Suprapubic skin (tissue), 4 donors: ENCODE measurements around the gene SLC50A1. TPM values are rescaled to one million over a fixed set of nuclear protein-coding genes. Genes with fewer than 3 reads are reported as not detected.

Experiments
- DNase-seq, 2 donors: peaks; one replicate each; pipeline ENCODE4 v3.0.0-alpha.2; 2019; ENCODE audit warnings: low spot score in 2 of 2
- H3K27ac ChIP-seq: fragments of 200-600 bp; sonication (generic); one replicate; pipeline ENCODE4 v1.5.1; 2019
- H3K27me3 ChIP-seq: fragments of 200-600 bp; sonication (generic); one replicate; pipeline ENCODE4 v1.5.1; 2019
- H3K36me3 ChIP-seq: fragments of 200-600 bp; sonication (generic); one replicate; pipeline ENCODE4 v1.5.1; 2019
- H3K4me1 ChIP-seq: fragments of 200-600 bp; sonication (generic); one replicate; pipeline ENCODE4 v1.5.1; 2019
- H3K4me3 ChIP-seq: fragments of 200-600 bp; sonication (generic); one replicate; pipeline ENCODE4 v1.5.1; 2019; ENCODE audit warnings: mild to moderate bottlenecking
- H3K9me3 ChIP-seq: fragments of 200-600 bp; sonication (generic); one replicate; pipeline ENCODE4 v1.5.1; 2019
- CTCF ChIP-seq, 2 donors: fragments of 200-600 bp in 1 of 2; fragments of 450-650 bp in 1 of 2; sonication (generic) in 1 of 2; IDR thresholded peaks; one replicate each; pipeline ENCODE4 v1.5.1; 2016 to 2019; ENCODE audit warnings: antibody characterized with exemption in 2 of 2, mild to moderate bottlenecking in 1 of 2, moderate library complexity in 1 of 2
- EP300 ChIP-seq: sonication (generic); formaldehyde crosslinking; IDR thresholded peaks from one replicate; pipeline ENCODE4 v1.6.1; 2017; ENCODE audit warnings: antibody characterized with exemption
- POLR2A ChIP-seq, 2 donors: fragments of 450-650 bp; IDR thresholded peaks; one replicate each; pipeline ENCODE4 v1.6.1; 2017; ENCODE audit warnings: antibody characterized with exemption in 2 of 2, mild to moderate bottlenecking in 2 of 2, moderate library complexity in 2 of 2
- POLR2AphosphoS5 ChIP-seq, 3 donors: sonication (generic); formaldehyde crosslinking; IDR thresholded peaks; one replicate each; pipeline ENCODE4 v1.6.1; 2017; ENCODE audit warnings: antibody characterized with exemption in 3 of 3
- WGBS: methylation state at CpG from one replicate; pipeline ENCODE4 v1.1.5; 2018; 5-methylcytosine and 5-hydroxymethylcytosine counted together
- total RNA-seq, 4 donors: library from RNA; depleted of rRNA; stranded (reverse); fragments of >200 nt; gene quantifications; one replicate each; pipeline ENCODE4 v1.1.0, GENCODE V29; 2016

SLC50A1 gene
- total RNA-seq, 4 donors from 2014 or later = 27.9 to 56.1 (median 32.6) TPM

GRCh38 chr1:155169541-155169940 is 33.9 kb downstream of the SLC50A1 start:
- Histone ChIP-seq H3K27me3 (peaks cover 8% of the 10 kb centered on the region), H3K36me3 (peaks cover 21% of the 10 kb centered on the region), H3K9me3 (no peaks in the 10 kb centered on the region), H3K4me1 (peaks cover 40% of the 10 kb centered on the region), H3K4me3 (no peak overlapping the region), H3K27ac (no peak overlapping the region)
- peak in 1 of 2 donors; percentile 29 for DNase-seq
- 59% methylated on average over 5 of the region's 5 CpGs for WGBS
- TF ChIP-seq CTCF (IDR thresholded peaks at IDR 0.05) (no peak), EP300 (no peak), POLR2AphosphoS5 (IDR thresholded peaks at IDR 0.05) (no peak), POLR2A (IDR thresholded peaks at IDR 0.05) (no peak)

GRCh38 chr1:155170101-155170785 is 34.6 kb downstream of the SLC50A1 start:
- 94% methylated on average over 2 of the region's 2 CpGs for WGBS
- TF ChIP-seq CTCF (IDR thresholded peaks at IDR 0.05) = no peak
- no peak for TF ChIP-seq POLR2A (IDR thresholded peaks at IDR 0.05)
- TF ChIP-seq EP300 = no peak
- no peak for TF ChIP-seq POLR2AphosphoS5 (IDR thresholded peaks at IDR 0.05)
- no peak overlapping the region for H3K27ac ChIP-seq
- peak in 1 of 2 donors; percentile 32 for DNase-seq
- H3K4me3 ChIP-seq = no peak overlapping the region
- peaks cover 21% of the 10 kb centered on the region for H3K36me3 ChIP-seq
- peaks cover 13% of the 10 kb centered on the region for H3K27me3 ChIP-seq
- H3K9me3 ChIP-seq = no peaks in the 10 kb centered on the region
- peaks cover 42% of the 10 kb centered on the region for H3K4me1 ChIP-seq

DNA sequence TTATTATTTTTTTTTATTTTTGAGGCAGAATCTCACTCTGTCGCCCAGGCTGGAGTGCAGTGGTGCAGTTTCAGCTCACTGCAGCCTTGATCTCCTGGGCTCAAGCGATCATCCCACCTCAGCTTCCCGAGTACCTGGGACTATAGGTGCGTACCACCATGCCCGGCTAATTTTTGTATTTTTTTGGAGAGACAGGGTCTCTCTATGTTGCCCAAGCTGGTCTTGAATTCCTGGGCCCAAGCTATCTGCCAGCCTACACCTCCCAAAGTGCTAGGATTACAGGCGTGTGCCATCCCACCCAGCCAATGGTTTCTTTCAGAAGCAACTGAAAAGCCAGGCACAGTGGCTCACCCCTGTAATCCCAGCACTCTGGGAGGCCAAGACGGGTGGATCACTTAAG is 35.2 kb downstream of the SLC50A1 start:
- no peak overlapping the region for H3K4me3 ChIP-seq
- H3K9me3 ChIP-seq = no peaks in the 10 kb centered on the region
- peaks cover 15% of the 10 kb centered on the region for H3K27me3 ChIP-seq
- DNase-seq = peak in 1 of 2 donors; percentile 38
- peaks cover 21% of the 10 kb centered on the region for H3K36me3 ChIP-seq
- 93% methylated on average over 7 of the region's 7 CpGs for WGBS
- TF ChIP-seq POLR2A (IDR thresholded peaks at IDR 0.05) (no peak), POLR2AphosphoS5 (IDR thresholded peaks at IDR 0.05) (no peak), EP300 (no peak), CTCF (IDR thresholded peaks at IDR 0.05) (no peak)
- no peak overlapping the region for H3K27ac ChIP-seq
- H3K4me1 ChIP-seq = peaks cover 42% of the 10 kb centered on the region

GRCh38 chr1:155171836-155172731 is 36.4 kb downstream of the SLC50A1 start:
- peak overlapping the region; percentile 89 for H3K4me3 ChIP-seq
- peaks cover 45% of the 10 kb centered on the region for H3K4me1 ChIP-seq
- H3K36me3 ChIP-seq = peaks cover 21% of the 10 kb centered on the region
- no peak for TF ChIP-seq POLR2A (IDR thresholded peaks at IDR 0.05)
- TF ChIP-seq POLR2AphosphoS5 (IDR thresholded peaks at IDR 0.05) = no peak
- TF ChIP-seq EP300 = no peak
- TF ChIP-seq CTCF (IDR thresholded peaks at IDR 0.05) = no peak
- H3K27ac ChIP-seq = peak overlapping the region; percentile 90
- peaks cover 15% of the 10 kb centered on the region for H3K27me3 ChIP-seq
- DNase-seq = peak in 1 of 2 donors; percentile 23
- WGBS = 45% methylated on average over 8 of the region's 8 CpGs
- no peaks in the 10 kb centered on the region for H3K9me3 ChIP-seq
